Measurements from ENCODE around the gene THPO. TPM values are rescaled to one million over a fixed set of nuclear protein-coding genes. Genes with fewer than 3 reads are reported as not detected.

Gene THPO
- total RNA-seq, 1 donor from 2014 or later, result not detected

DNA sequence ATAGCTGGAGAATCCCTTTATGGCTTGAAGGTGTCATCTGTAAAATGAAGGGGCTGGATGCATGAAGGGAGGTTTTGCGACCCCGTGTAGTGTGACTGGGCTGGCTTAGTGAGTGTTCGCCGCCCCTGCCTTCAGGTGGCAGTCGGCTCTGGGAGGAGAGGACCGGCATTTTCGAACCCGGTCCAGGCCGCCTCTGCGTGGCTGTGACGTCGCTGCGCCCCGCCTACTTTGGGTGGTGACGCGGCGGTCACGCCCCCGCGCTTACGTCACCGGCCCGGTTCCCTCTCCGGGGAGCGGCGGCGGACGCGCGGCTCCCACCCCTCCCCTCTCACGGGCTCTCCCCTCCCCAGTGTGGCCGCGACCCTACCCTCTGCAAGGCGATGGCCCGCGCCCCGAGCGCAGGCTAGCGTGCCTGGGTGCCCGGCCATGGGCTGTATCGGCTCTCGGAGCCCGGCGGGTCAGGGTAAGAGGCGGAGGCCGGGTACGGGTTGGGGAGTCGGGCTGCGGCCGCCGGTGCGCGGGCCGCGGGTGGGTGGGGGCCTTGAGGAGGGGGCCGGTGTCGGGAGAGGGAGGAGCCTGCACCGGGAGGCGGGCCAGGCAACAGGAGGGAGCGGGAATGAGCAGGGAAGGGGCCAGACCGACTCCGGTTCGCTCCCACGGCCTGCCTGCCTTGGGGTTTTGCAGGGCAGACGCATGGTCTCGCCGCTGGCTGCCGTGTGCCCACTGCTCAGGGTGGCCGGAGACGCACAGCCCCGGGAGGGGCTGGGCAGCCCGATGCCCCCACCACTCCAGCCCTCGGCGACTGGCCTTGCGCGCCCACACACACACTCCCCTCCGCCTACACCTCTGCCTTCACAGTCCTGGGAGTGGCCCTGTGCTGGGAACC lies 42.1 kb downstream of the THPO start:
- peak; percentile 63 for DNase-seq (ENCODE audit: low read depth)

DNA sequence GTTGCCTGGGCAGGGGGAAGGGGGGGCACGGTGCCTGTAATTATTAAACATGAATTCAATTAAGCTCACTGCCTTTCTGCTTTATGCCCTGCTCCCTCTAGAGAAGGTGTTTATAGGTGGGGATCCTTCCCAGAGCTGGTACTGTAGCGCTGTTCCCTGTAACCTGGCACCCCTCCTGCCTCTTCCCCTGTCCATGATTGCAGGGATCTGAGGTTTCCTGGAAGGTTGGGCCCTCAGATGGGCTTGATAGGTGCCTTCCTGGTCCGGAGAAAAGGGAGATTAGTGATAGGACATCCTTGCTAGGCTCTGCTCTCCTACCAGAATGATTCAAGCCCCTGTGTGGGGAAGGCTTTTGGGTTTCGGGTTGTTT lies 42.7 kb downstream of the THPO start:
- no peak for DNase-seq (ENCODE audit: low read depth)

GRCh38 chr3:184334470-184335158 lies 43.4 kb downstream of the THPO start:
- DNase-seq (ENCODE audit: low read depth), result peak; percentile 54

DNA sequence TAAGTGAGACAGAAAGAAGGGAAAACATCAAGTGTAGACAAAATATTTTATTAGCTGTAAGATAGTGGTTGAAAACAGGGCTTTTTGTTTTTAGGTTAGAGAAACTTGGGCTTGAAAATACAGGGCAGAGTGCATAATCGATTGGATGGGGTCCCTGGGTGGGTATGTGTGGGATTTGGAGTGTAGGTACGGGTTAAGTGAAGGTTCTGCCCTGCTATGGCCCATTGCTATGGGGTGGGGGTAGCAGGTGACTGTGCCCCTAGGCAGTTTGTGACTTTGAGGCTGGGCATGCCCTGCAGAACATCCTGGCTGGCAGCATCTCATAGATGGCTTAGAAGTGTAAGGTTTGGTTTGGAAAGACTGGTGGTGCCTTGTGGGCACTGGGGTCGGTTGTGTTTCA lies 44.3 kb downstream of the THPO start:
- no peak for DNase-seq (ENCODE audit: low read depth)

DNA sequence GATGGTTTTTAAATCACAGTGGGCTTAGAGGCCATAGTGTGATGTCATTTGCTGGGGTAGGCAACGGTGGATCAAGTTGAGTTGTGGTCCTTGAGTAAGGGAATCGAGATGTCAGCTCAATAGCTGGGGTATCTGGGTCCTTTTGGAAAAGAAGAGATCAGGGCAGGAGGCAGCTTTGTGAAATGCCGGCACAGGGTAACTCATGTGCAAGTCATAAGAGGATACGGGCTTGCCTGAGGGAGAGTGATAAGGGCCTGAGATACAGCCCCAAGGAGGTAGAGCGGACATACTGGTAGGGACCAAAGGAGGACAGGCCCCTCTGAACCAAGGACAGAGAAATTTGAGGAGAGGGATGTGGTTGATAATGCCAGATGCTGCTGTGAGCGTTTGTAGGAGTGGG lies 44.8 kb downstream of the THPO start:
- DNase-seq (ENCODE audit: low read depth), result no peak

DNA sequence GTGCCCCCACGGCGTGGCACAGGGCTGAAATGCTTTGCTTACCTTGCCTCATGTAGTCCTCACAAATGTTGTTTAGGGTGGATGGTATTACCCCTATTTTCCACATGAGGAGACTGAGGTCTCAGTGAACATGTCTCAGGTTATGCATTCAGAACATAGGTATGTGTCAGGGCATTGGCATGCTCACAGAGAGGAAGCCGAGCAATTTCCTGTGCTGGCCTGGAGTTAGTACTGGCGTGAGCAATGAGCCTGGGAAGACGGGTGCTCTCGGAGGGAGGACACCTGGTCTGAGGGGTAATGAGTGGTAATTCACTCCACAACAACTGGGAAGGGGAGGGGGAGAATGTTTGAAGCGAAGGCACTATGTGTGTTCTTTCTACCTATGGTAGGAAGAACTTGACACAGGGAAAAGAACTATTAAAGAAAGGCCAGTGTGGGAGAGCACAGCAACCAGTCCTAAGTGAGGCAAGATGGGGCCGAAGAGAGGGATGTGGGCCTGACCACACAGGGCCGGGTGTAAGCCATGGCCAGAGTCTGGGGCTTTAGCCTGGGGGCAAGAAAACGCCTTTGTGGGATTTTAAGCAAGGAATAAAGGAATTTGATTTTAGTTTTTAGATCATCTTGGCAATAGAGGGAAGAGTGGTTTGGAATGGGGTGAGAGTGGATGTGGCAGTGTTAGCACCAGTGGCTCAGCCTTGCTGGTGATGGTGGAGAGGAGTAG lies 45.5 kb downstream of the THPO start:
- peak; percentile 37 for DNase-seq (ENCODE audit: low read depth)

GRCh38 chr3:184328516-184328915 lies 49.5 kb downstream of the THPO start:
- no peak for DNase-seq (ENCODE audit: low read depth)

GRCh38 chr3:184327171-184327570 lies 50.8 kb downstream of the THPO start:
- DNase-seq (ENCODE audit: low read depth), result no peak

DNA sequence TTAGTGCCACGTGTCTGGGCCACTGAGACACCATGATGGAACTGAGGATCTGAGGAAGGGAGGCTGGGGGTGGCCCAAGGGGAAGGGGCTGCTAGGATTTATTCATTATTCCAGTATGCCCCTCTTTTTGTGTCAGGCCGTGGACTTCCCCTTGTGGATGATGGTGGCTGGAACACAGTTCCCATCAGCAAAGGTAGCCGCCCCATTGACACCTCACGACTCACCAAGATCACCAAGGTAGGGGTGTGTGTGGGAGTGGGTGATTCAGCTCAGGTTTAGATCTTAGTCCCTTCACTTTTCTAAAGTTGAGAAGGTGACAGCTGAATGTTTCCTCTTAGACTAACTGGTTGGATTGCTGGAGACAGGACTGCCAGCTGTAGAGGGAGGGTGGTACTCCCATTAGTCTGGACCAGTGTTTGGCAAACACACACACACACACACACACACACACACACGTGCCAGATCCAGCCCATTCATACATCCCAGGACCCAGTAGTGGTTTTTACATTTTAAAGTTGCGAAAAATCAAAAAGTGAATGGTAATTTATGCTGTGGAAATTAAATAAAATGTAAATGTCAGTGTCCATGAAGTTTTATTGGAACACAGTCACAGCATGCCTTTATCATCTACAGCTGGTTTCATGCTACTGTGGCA lies 52.2 kb downstream of the THPO start:
- DNase-seq (ENCODE audit: low read depth), result no peak

DNA sequence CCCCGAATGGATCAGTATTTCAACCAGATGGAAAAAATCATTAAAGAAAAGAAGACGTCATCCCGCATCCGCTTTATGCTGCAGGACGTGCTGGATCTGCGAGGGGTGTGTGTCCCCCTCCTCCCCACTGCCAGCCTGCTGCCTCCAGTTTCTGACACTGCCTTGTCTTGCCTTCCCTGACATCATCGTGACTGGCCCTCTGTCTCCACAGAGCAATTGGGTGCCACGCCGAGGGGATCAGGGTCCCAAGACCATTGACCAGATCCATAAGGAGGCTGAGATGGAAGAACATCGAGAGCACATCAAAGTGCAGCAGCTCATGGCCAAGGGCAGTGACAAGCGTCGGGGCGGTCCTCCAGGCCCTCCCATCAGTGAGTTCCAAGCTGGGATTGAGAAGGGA lies 52.7 kb downstream of the THPO start:
- DNase-seq (ENCODE audit: low read depth), result no peak

- no peak for DNase-seq (ENCODE audit: low read depth)
These were observed 54.3 kb downstream of the THPO start for GRCh38 chr3:184323696-184324095.

DNA sequence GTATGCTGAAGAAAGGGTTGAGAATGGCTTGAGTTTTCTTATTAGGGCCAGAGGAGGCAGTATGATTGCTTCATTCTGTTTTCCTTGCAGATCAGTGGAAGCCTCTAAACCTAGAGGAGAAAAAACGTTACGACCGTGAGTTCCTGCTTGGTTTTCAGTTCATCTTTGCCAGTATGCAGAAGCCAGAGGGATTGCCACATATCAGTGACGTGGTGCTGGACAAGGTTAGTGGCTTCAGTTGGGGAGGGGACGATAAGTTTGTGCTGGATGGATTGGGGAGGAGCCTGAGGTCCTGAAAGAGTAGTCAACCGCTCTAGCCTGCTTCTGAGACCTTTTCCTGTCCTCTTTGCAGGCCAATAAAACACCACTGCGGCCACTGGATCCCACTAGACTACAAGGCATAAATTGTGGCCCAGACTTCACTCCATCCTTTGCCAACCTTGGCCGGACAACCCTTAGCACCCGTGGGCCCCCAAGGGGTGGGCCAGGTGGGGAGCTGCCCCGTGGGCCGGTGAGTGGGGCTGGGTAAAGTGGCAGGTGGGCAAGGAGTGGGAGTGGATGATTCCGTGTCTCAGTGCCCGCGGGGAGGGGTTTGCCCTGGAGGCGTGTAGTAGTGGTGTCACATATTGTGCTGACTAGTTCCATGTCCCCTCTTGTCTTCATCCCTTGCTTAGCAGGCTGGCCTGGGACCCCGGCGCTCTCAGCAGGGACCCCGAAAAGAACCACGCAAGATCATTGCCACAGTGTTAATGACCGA lies 55.1 kb downstream of the THPO start:
- DNase-seq (ENCODE audit: low read depth), result no peak

Other genes with a start within 250 kb of the THPO start
- 53.7 and 54.3 TPM in 2 replicates for gene EIF2B5, start 242.8 kb downstream of the THPO start, total RNA-seq
- gene DVL3, start 222.8 kb downstream of the THPO start, total RNA-seq, result 119 and 139 TPM in 2 replicates
- 329 and 375 TPM in 2 replicates for gene AP2M1, start 203.4 kb downstream of the THPO start, total RNA-seq
- 50.1 and 52.8 TPM in 2 replicates for gene ABCF3, start 192.0 kb downstream of the THPO start, total RNA-seq
- gene VWA5B2, start 148.6 kb downstream of the THPO start, total RNA-seq, result not detected in 2 replicates
- gene ALG3, start 129.2 kb downstream of the THPO start, total RNA-seq, result 55.0 and 77.6 TPM in 2 replicates
- 2.8 and 3.6 TPM in 2 replicates for gene EEF1AKMT4, start 128.5 kb downstream of the THPO start, total RNA-seq
- gene CAMK2N2, start 116.7 kb downstream of the THPO start, total RNA-seq, result not detected in 2 replicates
- gene ECE2, start 102.2 kb downstream of the THPO start, total RNA-seq, result not detected in 2 replicates
- gene PSMD2, start 79.0 kb downstream of the THPO start, total RNA-seq, result 480 and 540 TPM in 2 replicates
- 358 and 371 TPM in 2 replicates for gene EIF4G1, start 63.6 kb downstream of the THPO start, total RNA-seq
- gene FAM131A, start 40.6 kb downstream of the THPO start, total RNA-seq, result 14.2 and 15.5 TPM in 2 replicates
- 1.8 and 3.4 TPM in 2 replicates for gene CLCN2, start 16.6 kb downstream of the THPO start, total RNA-seq
- 77.1 and 87.4 TPM in 2 replicates for gene POLR2H, start 16.5 kb downstream of the THPO start, total RNA-seq
- gene CHRD, start 1.8 kb upstream of the THPO start, total RNA-seq, result 8.4 and 18.8 TPM in 2 replicates
- 23.2 and 23.6 TPM in 2 replicates for gene EPHB3, start 183.6 kb upstream of the THPO start, total RNA-seq

Measured in myocyte (in vitro differentiated cells).